NCI-H2196 treated with DMSO at 0.1 percent for 48 hours (cell line): ENCODE results near the gene COQ8B.

Experiments used
- DNase-seq: peaks from one replicate; lab custom pipeline; 2025; ENCODE audit not compliant: unreplicated experiment; lab: John Stamatoyannopoulos, UW

The COQ8B gene

DNA sequence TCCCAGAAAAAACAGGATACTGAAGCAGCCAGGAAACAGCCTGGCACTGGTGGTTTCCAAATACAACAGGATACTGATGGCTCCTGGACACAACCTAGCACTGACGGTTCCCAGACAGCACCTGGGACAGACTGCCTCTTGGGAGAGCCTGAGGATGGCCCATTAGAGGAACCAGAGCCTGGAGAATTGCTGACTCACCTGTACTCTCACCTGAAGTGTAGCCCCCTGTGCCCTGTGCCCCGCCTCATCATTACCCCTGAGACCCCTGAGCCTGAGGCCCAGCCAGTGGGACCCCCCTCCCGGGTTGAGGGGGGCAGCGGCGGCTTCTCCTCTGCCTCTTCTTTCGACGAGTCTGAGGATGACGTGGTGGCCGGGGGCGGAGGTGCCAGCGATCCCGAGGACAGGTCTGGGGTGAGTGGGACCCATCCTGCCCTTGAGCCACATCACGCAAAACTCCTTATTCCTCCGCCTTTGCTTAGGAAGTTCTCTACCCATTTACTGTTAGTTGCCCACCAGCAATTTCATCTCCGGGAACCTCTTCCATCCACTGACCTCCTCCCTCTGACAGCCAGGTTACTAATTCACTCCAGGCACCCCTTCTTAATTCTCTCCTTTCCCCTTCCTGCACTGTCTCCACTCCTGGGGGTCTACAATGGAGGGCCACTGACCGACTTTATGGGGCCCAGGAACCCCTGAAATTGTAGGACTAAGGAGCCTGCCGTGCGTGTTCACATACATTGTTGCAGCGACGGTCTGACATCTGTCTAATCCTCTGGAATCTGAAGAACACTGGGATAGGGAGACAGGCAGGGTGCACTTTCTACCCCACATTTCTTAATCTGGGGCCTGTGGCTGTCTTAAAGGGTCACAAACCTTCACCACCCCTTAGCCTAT is 1.4 kb upstream of the COQ8B start:
- no peak for DNase-seq

DNA sequence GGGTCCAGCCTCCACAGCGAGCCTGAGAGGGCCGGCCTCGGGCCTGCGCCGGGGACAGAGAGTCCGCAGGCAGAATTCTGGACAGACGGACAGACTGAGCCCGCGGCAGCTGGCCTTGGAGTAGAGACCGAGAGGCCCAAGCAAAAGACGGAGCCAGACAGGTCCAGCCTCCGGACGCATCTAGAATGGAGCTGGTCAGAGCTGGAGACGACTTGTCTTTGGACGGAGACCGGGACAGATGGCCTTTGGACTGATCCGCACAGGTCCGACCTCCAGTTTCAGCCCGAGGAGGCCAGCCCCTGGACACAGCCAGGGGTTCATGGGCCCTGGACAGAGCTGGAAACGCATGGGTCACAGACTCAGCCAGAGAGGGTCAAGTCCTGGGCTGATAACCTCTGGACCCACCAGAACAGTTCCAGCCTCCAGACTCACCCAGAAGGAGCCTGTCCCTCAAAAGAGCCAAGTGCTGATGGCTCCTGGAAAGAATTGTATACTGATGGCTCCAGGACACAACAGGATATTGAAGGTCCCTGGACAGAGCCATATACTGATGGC is 716 bp upstream of the COQ8B start:
- DNase-seq: no peak

DNA sequence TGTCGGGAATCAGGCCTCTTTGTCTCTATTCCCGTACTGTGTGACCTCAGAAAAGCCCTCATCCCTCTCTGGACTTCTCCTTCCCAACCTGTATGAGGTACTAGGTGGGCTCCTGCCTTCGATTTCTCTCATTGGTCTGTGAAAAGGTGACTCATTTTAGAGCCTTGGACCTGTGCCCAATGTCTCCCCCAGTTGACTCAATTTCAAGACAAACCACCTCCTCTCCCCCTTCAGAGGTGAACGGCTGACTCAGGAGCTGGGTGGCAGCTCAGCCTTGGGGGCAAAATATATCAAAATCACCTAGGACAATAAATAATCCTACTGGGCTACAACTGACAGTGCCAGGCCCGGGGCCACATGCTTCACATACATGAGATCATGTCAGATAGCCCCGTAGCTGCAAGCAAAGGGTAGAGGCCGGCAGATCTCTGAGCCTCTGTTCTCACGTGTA is 630 bp downstream of the COQ8B start:
- DNase-seq: no peak

DNA sequence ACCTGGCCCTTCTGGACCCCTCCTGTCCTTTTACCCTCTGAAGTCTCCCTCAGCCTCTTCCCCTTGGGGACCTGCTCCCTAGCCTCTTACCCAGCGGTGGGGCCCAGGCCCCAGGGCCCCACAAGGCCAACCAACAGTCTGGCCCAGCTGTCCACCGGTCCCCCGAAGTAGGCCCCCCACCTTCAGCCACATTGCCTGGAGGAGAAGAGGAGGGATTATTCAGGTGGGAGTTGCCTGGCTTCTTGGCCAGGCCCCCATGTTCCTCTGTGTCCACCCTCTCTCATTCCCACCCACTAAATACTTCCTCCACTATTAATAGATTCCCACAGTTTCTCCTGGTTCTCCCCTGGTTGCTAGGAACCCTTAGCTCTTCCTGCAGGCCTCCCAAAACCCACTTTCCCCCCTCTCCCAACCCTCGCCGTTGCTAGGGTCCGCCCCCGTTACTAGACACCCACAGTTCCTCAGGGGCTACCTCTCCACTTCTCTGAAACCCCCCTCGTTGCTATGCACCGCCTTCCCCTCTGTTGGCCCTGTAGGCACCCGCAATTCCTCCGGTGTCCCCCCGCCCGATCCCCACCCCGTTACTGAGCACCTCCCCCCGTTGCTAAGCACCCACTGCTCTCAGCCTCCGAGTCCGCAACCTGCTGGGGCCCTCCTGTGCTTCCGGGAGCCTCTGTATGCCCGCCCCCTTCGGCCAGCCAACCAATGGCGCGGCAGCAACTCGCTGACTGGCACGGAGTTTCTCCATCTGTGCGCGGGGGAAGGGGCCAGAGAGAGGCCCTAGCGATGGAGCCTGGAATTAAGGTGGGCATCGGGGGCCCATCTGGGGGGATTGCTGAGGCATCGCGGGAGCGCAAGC is 2.0 kb downstream of the COQ8B start:
- peak; percentile 84 for DNase-seq

DNA sequence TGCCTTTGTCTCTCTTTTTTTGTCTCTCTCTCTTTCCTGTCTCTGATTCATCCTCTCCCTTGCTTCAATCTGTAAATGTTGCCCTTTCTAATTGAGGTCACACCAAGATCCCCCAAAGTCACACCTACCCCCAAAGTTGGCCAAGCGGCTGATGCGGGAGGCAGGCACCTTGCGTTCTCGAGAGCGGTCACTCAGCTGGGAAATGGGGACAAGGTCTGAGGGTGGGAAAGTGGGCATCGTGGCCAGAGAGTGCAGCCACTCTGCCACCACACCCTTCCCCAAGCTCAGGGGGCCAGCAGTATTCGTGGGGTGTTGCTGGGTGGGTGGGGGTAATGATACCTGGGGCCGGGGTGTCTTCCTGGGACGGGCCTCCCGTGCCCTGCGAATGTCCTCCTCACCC is 2.7 kb downstream of the COQ8B start:
- DNase-seq: no peak

DNA sequence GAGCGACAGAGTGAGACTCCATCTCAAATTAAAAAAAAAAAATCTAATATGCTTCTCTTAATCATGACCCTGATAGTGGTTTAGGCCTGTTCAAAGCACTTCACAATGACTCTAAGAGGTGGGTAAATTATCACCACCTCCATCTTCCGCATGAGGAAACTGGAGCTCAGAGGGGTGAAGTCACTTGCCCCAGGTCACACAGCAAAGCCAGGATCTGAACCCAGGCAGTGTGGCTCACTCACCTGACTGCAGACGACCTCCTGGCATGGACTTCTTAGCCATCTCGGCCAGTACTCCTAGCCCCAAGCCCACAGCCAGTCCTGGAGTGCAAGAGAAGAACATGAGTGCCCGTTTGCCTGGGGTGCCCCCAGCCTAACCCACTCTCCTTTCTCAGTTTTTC is 6.9 kb downstream of the COQ8B start:
- no peak for DNase-seq

DNA sequence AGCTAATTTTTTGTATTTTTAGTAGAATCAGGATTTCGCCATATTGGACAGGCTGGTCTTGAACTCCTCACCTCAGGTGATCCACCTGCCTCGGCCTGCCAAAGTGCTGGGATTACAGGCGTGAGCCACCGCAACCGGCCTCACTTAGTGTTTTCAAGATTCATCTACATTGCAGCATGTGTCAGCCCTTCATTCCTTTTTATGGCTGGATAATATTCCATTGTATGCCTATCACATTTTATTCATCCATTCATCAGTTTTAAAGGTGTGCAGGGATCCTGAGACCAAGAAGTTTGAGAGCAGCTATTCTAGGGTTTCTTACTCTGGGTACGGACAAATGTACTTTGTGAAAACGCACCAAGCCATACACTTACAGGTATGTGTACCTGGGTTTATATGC is 9.1 kb downstream of the COQ8B start:
- no peak for DNase-seq

DNA sequence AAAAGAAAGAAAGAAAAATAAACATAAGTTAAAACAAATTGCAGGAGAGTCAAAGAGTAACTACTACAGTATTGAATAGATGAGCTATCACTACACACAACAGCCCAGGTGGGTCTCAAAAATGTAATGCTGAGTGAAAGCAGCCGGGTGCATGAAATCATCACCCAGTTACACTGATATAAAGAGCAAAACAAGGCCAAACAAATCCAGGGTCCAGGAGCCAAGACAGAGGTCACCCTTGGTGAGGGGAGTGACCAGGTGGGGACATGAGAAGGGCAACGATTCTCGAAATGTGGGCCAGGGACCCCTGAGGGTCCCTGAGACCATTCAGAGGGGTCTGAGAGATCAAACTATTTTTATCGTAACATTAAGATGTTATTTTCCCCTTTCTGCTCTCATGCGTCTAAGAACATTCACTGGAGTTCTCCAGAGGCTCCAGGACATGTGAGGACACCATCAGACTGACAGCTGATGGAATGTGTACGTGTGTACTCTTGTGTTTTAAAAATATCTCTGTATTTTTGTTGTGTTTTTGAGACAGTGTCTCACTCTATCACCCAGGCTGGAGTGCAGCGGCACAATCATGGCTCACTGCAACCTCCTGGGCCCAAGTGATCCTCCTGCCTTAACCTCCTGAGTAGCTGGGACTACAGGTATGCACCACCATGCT is 10.6 kb downstream of the COQ8B start:
- no peak for DNase-seq

DNA sequence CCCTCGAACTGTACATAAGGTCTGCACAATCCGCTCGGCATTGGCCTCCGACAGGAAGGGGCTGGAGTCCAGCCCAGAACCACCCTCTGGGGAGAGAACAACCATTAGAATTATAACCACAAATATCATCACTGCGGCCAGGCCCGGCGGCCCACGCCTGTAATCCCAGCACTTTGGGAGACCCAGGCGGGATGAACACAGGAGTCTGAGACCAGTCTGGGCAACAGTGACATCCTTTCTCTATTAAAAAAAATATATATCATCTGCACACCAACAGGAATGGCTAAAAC is 11.4 kb downstream of the COQ8B start:
- DNase-seq: no peak

DNA sequence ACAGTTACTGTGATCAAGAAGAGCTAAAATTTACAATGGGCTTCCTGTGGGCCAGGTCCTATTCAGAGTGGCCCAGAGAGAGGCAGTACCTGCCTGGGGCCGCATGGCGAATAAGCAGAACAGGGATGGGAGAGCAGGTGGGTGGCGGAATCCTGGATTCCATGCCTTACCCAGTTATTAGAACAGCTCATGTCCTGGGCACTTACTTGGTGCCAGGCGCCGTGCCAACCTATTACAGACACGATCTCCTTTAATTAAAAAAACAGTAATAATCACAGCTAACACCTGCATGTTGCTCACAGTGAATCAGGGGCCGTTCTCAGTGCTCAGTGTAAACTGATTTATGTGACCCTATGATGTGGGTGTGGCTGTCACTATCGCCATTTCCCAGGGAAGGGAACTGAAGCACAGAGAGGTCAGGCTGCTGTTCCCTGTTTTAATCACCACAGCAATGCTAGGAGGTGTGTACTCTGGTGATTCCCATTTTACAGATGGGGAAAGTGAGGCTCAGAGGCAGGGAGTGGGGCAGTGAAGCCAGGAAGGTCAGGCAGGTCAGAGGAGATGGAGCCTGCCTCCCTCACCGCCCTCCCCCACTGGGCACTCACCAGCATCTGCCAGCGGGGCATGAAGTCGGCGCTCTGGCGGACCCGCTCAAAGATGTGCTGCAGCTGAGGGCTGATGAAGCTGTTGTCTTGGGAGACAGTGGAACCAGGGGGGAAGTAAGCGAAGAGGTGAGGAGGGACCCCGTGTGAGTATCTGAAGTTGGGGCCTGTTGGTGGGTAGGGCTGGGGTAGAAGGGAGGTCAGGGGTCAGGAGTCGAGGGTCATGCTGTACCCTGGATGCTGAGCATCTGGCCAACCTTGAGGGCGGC is 12.0 kb downstream of the COQ8B start:
- DNase-seq: no peak

DNA sequence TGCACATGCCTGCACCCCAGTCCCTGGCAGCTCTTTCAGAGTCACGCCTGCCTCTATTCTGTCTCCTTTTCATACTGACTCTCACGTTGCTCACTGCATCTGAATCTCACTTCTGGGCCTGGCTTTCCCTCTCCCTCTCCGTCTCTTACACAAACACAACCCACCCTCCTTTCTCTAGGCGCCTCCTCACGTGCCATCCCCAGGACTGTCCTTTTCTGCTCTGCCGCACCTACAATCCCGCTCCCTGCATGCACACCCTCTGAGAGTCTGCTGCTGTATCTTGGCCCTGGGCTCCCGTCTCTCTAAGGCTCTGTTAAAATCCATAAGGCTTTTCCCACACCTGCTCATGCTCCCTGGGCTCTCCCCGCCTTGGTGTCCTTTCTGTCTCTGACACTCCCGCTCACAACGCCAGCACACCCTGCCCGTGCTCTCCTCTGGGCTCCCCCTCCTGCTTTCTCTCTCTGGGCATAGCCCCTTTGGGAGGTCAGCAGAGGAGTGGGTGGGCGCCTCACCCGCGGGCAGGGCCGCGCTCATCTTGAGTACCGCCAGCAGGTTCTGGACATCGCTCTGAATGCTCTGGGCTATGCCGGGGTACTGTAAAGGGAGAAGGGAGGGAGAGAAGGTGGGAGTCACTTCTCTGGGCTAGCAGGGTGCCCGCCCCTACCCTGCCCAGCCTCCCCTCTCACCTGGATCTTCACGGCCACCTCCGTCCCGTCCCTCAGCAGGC is 13.5 kb downstream of the COQ8B start:
- DNase-seq: no peak

DNA sequence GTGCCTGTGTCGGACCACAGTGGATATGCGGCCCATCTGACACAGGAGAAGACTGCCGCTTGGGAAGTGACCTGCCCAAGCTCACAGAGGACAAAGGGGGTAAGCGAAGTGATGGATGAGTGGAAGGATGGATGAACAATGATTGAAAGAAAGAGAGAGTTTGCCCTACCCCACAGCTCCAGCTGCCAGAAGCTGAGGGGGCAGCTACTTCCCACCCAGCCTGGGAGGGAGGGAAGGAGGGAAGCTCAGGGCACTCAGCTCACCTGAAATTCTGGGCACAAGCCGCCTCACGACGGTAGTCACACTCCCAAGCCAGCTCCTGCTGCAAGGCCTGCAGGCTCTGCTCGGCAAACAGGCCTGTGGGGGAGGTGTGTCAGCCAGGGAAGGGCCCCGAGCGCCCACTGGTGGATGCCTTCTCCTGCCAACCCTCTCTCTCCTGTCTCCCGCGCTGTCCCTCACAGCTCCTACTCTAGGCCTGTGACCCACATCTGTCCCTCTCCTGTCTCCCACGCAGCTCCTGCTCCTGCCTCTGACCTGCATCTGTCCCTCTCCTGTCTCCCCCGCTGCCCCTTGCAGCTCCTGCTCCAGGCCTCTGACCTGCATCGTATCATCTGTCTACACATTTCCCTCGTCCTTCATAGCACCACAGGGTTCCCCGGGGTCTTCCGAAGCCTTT is 14.2 kb downstream of the COQ8B start:
- no peak for DNase-seq

DNA sequence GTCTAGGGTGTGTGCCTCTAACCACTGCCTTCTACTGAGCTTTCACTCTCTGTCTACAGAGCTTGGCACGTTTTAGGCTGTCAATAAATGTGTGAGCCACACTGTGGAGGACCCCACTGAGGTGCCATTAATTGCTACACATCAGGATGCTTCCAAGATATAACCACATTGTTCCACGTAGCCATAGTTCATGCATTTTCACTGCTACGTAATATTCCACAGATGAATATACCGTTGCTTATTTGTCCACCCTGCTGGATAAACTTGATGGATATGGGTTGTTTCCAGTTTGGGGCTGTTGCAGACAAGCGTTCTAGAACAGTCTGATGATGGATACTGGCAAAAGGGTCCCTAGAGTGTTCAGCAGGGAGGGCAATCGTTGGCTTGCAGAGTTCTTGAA is 14.9 kb downstream of the COQ8B start:
- no peak for DNase-seq

DNA sequence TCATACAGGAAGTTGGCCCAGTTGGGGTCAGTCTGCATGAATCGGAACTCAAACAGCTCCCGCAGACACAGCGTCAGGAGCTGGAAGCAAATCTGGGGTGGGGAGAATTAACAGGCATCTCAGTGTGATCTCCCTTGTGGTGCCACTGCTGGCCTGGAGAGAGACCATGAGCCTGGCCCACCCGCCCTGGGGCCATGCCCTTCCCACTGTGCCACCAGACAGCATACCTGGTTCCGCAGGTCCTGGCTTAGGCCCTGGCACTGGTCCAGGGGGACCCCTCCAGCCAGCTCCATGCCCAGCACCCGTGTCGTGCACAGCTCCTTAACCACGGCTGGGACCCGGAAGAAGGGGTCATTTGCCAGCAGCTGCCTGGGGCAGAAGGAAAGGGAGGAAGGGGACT is 16.6 kb downstream of the COQ8B start:
- DNase-seq: no peak

DNA sequence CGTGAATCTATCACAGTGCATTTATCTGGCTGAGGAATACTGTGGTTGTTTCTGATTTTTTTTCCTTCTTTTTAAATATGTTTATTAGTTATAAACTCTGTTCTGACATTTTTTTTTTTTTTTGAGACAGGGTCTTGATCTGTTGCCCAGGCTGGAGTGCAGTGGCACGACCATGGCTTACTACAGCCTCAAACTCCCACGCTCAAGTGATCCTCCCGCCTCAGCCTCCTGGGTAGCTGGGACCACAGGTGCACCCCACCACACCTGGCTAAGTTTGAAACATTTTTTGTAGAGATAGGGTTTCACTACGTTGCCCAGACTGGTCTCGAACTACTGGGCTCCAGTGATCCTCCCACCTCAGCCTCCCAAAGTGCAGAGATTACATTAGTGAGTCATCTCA is 19.7 kb downstream of the COQ8B start:
- DNase-seq: no peak

DNA sequence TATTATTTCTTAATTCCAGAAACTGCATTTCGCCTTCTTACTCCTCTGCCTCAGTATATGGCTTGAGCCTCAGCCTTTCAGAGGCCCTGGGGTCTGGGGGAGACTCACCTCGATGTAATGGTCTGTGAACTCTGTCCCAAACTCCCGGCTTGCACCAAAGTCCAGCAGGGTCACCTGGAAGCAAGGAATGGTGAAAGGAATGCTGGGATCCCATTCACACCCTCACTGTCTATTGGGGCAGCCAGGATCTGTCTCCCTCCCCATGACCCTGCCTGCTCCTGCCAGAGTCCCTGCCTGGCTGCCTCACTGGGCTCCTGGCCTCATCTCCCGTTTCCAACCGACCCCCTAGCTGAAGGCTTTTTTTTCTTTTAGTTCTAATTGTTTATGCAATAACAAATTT is 20.8 kb downstream of the COQ8B start:
- no peak for DNase-seq

DNA sequence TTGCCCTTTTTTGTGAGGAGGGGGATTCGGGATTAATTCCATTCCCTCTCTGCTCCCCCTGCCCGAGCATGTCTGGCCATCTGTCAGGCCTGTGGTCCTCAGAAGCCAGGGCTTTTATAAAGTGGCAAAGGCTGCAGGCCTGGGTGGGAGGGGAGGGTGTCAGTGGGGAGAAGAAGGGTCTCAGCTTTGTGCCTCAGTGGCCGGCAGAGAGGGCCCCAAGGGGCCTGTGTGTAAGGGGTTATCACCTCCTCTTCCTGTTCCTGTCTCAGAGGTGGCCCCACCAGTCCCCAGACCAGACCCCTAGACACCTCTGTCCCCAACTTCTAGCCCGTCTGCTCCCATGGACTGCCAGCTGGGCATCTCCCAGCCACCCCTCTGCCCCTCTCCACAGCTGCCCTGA is 22.8 kb downstream of the COQ8B start:
- no peak for DNase-seq

DNA sequence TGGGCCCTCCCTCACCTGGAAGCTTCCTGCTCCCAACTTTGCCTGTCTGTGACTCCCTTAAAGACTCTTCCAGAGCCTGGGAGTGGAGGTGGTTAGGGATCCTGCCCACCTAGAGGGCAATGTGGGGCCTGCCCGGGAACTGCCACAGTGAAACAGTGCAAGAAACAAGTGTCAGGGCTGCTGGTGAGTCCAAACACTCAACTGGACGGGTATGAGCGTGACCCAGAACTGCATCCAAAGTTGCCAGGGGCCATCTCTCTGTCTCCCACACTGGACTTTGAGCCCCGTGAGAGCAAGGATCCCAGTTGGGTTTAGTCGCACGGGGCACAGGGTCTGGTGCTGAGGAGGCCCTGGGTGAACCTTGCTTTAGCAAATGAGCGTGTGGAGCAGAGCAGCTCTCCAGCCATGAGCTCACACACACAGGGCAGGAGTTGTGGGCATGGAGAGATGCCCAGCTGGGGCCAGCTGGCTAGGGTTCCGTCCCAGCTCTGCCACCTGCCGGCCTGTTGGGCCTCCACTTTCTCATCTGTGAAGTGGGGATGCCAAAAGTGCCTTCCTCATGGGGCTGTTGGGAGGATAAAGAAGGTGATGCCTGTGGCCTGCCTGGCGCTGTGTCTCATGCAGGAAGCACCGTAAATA is 23.4 kb downstream of the COQ8B start:
- DNase-seq: no peak

DNA sequence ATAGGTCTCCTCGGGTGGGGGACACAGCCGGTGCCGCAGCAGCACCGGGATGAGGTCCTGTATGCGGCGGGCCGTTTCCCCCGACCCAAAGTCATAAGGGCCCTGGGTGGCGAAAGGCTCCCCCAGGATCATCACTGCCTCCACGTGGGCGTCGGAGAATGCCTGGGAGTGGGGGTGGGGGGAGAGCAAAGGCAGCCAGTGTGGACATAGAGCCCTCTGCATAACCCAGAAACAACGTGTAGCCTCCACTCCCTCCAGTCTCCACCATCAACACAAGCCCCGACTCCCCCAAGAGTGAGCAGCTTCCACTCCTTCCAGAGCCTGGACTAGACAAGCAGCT is 24.5 kb downstream of the COQ8B start:
- DNase-seq: no peak
